NCI-H1092 (cell line): ENCODE data around the gene SLC13A4.
"Not testable (repeated sequence)": the region's sequence is repeated elsewhere in the genome, so short reads cannot be mapped to it uniquely, and the experiment has no call there.

Experiments used
- DNase-seq: peaks from one replicate; lab custom pipeline; 2025; lab: John Stamatoyannopoulos, UW

Gene SLC13A4

DNA sequence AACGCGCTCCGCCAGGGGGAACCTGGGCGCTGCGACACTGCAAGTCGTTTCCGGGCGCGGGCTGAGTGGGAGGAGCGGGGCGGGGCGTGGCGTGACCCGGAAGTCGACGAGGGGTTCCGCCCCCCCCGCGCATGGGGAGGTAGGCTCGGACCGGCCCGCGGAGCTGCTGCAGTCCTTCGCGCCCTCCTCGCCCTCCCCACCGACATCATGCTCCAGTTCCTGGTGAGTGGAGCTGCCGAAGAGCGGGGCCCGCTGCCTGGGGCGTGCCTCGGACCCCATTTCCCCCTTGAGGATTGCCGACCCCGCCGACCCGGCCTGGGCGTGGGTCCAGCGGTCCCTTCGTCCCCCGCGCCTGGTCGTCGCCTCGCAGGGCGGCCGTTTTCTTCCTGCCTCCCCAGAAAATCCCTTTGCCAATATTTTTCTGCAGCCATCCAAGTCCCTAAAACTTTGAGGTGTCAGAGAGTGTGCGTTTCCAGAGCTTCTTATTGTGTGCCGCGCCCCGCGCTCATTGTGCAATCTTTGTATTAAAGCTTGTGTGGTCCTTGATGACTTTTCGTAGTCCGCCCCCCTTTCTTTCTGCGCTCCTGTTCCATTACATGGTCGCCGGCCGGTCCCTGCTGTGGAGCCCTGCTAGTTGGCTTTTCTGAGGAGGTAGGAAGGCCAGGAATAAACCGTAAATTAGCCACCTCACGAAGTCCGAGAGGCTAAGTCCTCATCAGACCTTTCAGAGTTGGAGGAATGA is 65.4 kb downstream of the SLC13A4 start, which contains the start of gene STMP1:
Gene STMP1, plus strand, starts transcription at position 142 of the 742 bp plus-strand sequence.
- DNase-seq: peak; percentile 97

DNA sequence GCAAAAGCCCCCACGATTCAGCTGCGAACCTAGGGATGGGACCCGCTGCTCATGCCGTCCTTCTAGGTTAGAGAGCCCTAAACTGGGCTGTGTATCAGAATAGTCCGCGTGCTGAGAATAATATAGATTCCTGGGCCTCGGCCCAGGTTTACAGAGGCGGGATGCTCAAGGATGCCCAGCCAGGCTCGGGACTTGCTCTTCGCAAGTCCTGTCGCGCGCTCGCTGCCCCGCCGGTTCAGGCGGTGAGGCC is 65.9 kb downstream of the SLC13A4 start:
- no peak for DNase-seq

DNA sequence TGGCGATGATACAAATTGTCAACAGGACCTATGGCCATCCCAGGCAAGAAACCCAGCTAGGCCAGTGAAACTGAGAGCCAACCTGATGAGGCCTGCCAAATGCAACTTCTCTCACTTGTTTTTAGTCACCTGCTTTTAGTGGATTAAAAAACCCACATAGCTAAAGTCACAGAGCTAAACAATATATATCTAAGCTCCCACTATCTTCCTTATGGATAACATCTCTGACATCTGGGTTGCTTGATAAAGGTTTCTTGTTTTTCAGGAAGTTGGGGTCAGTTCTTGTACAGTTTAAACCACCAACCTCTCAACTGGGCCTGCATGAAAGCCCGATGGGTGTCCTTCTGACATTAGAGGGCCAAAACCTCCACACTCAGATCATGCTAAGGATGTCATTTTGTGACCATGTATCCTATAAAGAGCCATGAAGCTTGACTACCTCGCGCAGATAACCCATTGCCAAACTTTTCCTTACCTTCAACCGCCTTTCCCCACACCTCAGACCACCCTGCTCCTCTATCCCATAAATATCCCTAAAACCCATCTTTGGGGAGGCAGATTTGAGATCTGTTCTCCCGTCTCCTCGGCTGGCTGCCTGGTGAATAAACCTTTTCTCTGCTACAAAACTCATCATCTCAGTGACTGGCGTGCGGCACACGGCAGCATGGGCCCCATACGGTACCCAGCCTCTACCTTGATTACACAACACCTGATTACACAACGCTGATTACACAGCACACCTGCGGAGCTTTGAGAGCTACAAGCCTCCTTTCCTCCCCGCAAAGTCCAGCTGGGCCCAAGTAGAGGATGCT is 66.5 kb downstream of the SLC13A4 start:
- peak; percentile 51 for DNase-seq

DNA sequence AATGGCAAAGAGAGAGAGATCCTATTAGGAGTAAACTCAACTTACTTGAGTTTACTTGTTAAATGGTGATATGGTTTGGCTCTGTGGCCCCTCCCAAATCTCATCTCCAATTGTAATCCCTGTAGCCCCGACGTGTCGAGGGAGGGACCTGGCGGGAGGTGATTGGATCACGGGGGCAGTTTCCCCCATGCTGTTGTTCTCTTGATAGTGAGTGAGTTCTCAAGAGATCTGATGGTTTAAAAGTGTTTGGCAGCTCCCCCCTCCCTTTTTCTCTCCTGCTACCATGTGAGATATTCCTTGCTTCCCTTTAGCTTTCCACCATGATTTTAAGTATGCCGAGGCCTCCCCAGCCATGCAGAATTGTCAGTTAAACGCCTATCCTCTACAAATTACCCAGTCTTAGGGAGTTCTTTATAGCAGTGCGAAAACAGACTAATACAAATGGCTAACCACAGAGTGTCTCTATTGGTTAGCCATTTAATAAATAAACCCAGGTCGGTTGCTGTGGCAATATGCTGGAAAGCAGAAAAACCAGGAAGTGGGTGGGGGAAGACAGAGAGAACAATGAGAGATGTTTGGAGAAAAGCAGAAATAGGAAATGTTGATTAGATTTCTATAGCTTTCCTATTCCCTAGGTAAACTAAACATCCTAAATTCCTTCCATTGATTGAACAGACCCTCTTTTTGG is 68.7 kb downstream of the SLC13A4 start:
- no peak for DNase-seq

DNA sequence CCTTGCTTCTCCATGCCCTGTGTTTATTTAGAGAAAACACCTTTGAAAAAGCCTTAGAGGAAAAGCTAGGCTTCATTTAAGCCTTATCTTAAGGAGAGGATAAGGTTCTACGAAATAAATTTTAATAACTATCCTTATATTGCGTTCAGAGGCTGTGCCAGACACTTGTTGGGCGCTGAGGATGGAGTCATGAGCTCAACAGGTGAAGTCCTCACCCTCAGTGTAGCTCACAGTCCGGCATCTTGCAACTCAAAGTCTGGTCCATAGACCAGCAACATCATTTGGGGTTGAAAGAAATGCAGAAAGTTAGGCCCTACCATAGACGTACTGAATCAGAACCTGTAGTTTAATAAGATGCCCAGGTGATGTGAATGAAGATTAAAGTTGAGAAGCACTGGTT is 69.4 kb downstream of the SLC13A4 start:
- DNase-seq: no peak

DNA sequence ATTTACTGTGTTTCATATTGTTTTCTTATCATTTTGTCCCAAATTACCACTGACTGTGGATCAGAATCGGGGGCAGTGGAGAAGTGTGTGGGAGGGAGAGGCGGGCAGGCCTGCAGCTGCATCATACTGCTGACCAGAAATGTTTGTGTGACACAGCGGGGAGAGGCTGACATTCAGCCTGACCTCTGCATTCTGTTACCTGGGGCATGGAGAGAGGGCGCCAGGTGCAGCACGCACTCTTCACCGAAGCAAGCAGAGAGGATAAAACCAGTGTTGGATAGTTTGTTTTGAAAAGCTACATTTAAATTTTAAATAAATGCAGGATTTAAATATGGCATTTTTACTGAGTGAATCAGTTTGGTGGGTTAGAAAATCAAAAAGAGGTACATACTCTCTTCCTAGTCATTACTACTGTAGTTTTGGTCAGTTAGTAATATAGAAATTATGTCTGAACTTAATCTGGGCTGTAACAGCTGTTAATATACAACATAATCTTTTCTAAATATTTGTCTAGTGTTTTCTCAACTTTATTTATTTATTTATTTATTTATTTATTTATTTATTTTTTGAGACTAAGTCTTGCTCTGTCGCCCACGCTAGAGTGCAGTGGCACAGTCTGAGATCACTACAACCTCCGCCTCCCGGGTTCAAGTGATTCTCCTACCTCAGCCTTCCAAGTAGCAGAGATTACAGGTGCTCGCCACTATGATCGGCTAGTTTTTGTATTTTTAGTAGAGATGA is 74.5 kb downstream of the SLC13A4 start:
- DNase-seq: peak; percentile 40

DNA sequence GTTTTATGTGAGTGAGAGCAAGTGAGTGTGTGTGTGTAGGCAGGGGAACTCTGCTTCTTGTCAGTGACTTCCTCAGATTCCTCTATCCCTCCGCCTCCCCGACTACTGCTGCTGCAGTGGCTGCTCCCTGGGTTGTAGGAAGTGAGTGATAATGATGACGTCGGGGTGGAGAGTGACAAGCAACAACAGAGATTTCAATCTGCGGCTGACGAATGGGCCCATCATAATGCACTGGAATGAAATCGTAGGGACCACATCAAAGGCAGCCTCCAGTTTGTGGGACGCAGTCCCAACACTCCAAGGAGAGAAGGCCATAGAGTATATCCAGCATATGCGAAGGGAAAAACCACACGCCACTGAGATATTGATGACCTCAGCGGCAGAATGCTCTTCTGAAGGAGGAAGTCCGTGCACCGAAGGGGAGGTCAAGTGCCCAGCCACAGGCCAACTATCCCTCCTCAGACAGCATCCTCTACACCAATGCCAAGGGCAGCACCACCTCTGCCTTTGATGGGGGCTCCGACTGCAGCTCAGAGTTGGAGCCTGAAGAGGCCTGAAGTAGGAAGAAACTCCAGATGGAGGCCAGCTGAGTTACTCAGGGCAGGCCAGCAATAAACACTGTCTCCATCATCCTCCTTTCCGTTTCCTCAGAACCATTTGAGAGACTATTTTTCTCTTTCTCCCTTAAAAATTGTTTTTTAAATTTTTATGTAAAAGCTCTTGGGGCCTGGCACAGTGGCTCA is 77.0 kb downstream of the SLC13A4 start:
- DNase-seq: no peak

DNA sequence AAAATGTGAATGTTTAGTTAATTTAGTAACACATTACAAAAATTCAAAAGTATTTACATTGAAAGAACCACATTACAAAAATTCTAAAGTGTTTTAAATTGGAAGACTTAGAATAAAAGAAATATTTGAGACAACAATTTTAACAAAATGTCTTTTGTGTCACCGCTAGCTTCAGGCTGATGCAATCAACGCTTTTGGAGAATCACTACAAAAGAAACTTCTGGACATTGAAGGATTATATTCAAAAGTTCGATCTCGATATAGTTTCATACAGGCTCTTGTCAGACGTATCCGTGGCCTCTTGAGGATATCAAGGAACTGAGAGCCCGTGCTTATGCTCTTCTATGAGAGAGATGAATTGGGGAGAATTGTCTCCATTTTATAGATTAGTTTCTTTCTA is 79.8 kb downstream of the SLC13A4 start:
- DNase-seq: no peak

DNA sequence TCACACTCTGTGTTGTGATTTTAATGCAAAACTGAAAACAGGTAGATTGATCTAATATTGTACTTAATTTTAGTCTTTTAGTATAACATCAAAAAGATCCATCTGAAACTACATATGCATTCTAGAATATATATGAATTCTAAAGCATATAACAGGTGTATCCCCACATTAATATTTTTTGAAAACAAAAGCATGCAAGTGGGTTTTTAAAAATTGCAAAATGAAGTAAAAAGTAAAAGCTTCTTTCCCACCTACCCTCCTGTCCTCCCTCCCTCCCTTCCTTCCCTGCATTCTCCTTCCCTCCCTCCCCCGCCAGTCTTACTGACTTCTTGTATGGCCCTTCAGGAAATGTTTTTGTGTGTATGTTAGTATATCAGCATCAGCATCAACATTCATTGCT is 80.2 kb downstream of the SLC13A4 start:
- no peak for DNase-seq

DNA sequence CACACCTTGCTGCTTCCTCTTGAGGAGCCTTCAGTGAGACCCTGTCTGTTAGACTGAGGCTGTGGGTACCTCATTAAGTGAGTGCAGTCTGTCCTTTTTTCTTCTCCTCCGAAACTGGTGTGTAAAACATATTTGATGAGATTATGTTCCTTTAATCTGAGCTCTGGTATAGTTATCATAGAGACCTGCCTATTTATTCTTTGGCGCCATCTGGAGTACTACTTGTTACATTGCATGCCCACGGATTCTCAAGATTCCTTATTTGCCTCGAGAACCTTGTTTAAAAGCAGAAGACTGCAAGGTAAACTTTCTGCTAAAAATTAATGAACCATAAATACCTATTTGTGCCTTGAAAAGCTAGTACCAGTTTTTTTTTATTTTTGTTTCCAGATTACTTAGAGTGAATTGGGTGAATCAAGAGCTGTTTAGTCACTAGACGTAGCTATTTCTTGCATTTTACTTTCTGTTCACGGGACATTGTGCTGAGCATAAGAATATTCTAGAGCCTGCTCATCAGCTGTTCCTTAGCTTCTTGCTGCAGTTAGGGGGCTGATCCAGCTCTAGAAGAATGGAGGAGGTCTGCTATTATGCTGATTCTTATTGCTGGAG is 82.6 kb downstream of the SLC13A4 start:
- DNase-seq: no peak

DNA sequence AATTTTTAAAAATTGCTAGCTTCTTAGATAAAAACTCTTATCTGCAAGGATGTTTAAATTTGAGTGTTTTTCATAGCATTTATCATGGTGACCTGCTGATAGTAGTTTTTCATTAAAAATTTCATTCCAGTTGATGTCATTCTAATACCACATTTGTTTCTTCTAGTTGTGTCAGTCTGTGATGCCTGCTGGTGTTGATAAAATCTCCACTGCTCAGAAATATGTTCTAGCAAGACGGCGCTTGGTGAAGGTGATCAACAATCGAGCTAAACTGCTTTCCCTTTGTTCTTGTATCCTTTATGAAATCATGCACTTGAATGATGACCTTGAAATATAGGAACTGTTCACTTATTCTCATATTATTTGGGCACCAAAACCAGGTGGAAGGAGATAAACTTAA is 83.3 kb downstream of the SLC13A4 start:
- no peak for DNase-seq

DNA sequence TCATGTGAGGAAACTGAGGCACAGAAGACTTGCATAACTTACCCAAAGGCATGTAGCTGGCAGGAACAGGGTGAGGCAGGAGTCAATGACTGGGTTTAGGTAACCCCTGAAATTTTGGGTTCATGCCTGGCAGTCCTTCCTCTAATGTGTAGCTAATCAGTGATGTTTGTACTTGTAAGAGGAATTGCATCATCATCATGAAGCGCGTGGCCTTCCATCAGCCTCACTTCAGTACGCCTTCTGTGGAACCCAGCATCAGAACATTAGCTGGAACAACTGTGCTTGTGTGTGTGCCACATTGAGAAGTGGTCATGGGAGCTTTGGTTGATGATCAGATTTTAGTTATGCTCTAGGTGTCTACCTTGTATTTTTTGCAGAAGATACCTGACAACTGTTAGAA is 83.8 kb downstream of the SLC13A4 start:
- DNase-seq: no peak

DNA sequence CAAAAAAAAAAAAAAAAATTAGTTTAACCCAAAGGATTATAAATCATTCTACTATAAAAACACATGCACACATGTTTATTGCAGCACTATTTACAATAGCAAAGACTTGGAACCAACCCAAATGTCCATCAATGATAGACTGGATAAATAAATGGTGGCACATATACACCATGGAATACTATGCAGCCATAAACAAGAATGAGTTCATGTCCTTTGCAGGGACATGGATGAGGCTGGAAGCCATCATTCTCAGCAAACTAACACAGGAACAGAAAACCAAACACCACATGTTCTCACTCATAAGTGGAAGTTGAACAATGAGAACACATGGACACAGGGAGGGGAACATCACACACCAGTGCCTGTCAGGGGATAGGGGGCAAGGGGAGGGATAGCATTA is 88.3 kb downstream of the SLC13A4 start:
- DNase-seq: not testable (repeated sequence)

DNA sequence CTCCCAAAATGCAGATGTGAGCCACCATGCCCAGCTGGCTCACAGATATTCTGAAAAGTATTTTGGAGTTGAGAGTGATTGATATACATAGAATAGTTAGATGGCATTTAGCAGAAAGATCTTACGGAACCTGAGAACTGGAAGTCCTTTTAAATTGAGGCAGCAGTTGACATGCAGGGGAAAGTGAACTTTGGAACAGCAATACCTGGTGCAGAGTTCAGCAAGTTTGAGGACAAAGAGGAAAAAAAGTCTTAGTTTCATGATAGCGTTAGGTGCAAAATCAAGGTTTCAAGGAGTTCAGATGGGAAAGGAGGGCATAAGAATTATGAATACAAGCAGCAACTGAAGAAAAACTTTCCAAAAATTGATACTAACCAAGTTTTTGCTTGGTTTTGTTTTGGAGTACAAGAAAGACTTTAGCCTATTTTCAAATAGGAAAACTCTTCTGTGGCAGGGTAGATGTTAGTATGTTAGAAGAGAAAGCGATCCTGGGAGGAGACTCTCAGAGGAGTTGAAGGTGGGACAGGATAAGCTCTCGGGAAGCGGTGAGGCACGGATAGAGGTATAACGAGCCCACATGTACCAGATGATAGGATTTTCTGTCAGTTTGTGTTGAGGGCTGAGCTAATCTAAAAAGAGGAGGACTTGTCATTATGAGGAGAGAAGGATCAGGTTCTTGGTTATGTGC is 93.7 kb downstream of the SLC13A4 start:
- no peak for DNase-seq
